GM12865 (cell line): ENCODE data around the gene PALLD.
A peak's percentile ranks its signal among the peaks of the same experiment; 100 is the strongest.

Source experiments
- DNase-seq: peaks from one replicate; pipeline ENCODE4 v3.0.0; 2010; ENCODE audit warnings: low read depth
- H3K4me3 ChIP-seq: 2 replicates; pipeline ENCODE4 v1.5.1; 2011; ENCODE audit warnings: mild to moderate bottlenecking, low read depth, low read length, control low read depth
- TF ChIP-seq, protein P1 (sequence below): IDR thresholded peaks from 2 replicates; pipeline ENCODE4 v1.5.1; 2011; ENCODE audit warnings: low read length, control low read depth, low read depth, inconsistent platforms; ENCODE audit not compliant: insufficient read depth; ENCODE audit errors: missing control alignments

The PALLD gene

DNA sequence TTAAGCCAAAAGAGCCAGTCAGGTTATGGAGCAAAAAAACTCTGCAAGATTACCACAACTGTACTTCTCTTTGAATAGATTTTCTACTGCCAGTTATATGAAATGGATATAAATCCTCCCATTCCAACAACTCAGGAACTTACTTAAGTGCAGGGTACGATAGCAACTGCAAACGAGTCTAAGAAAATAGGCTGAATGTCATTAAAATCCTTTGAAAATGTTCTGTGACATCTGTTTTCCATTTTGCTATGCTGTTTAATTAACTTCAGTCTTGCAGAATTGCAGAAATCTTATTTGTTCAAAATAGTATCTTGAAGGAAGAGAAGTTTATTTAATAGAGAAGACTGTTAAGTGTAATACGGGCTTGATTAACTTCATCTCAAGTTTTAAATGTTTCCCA, 243.8 kb downstream of the PALLD start:
- no peak overlapping the region for H3K4me3 ChIP-seq

GRCh38 chr4:168741281-168742173, 244.7 kb downstream of the PALLD start:
- H3K4me3 ChIP-seq: no peak overlapping the region
- peak; percentile 4 for DNase-seq
- TF ChIP-seq, protein P1, sequence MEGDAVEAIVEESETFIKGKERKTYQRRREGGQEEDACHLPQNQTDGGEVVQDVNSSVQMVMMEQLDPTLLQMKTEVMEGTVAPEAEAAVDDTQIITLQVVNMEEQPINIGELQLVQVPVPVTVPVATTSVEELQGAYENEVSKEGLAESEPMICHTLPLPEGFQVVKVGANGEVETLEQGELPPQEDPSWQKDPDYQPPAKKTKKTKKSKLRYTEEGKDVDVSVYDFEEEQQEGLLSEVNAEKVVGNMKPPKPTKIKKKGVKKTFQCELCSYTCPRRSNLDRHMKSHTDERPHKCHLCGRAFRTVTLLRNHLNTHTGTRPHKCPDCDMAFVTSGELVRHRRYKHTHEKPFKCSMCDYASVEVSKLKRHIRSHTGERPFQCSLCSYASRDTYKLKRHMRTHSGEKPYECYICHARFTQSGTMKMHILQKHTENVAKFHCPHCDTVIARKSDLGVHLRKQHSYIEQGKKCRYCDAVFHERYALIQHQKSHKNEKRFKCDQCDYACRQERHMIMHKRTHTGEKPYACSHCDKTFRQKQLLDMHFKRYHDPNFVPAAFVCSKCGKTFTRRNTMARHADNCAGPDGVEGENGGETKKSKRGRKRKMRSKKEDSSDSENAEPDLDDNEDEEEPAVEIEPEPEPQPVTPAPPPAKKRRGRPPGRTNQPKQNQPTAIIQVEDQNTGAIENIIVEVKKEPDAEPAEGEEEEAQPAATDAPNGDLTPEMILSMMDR: no peak

More for the DNA sequence above, 243.8 kb downstream of the PALLD start:
- no peak for DNase-seq
- TF ChIP-seq, protein P1: no peak

GRCh38 chr4:168743131-168743530, 246.3 kb downstream of the PALLD start:
- no peak overlapping the region for H3K4me3 ChIP-seq
- no peak for DNase-seq
- TF ChIP-seq, protein P1: no peak

DNA sequence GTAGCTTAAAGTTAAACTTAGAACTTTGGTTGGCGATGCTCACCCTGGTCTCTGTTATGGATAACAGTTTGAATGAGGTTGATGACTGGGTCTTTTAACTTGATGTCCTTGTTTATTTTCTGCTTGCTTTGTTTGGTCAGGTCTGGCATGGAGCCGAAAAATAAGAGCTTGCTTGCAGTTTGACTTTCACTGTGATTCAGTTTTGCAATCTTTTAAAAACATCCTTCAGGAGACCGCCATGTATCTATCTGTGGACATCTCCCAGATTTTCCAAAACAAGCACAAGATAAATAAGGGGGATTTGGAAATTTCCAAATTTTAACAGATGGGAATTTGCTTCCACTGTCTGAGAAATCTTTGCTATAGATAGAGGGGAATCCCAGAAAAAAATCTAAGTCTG, 246.7 kb downstream of the PALLD start:
- DNase-seq: no peak
- TF ChIP-seq, protein P1: no peak
- H3K4me3 ChIP-seq: no peak overlapping the region

GRCh38 chr4:168744021-168744420, 247.2 kb downstream of the PALLD start:
- no peak overlapping the region for H3K4me3 ChIP-seq
- TF ChIP-seq, protein P1: no peak
- DNase-seq: no peak

DNA sequence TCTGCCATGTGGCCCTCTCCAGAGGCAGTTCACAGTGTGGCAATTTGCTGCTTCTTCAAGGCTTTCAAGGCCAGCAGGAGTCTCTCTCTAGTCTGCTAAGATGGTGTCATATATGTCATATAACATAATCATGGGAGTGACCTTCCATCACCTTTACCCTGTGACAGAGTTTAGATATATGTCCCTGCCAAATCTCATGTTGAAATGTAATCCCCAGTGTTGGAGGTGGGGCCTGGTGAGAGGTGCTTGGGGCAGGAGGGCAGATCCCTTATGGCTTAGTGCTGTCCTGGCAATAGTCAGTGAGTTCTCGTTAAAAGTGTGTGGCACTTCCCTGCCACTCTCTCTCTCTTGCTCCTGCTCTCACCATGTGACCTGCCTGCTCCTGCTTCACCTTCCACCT, 252.0 kb downstream of the PALLD start:
- TF ChIP-seq, protein P1: no peak
- H3K4me3 ChIP-seq: no peak overlapping the region
- DNase-seq: no peak
